Right atrium auricular region (tissue), 2 donors: ENCODE data around the gene GPC6. TPM values are rescaled to one million over a fixed set of nuclear protein-coding genes. Genes with fewer than 3 reads are reported as not detected.

ENCODE experiments used
- DNase-seq: peaks from one replicate; pipeline ENCODE4 v3.0.0-alpha.2; 2019; ENCODE audit warnings: low spot score
- H3K27ac ChIP-seq, 2 donors: fragments of 200-600 bp; sonication (generic); 1 replicate in 1 of 2; 2 replicates in 1 of 2; pipeline ENCODE4 v1.5.1; 2016 to 2019
- H3K27me3 ChIP-seq, 2 donors: fragments of 200-600 bp; sonication (generic); one replicate each; pipeline versions ENCODE4 v1.5.1 to v1.6.0; 2017 to 2019
- H3K36me3 ChIP-seq: fragments of 200-600 bp; sonication (generic); one replicate; pipeline ENCODE4 v1.5.1; 2016
- H3K4me1 ChIP-seq, 2 donors: fragments of 200-600 bp; sonication (generic); one replicate each; pipeline versions ENCODE4 v1.5.1 to v1.6.0; 2017 to 2019
- H3K4me3 ChIP-seq, 2 donors: fragments of 200-600 bp; sonication (generic); 1 replicate in 1 of 2; 2 replicates in 1 of 2; pipeline ENCODE4 v1.5.1; 2017 to 2019; ENCODE audit warnings: mild to moderate bottlenecking in 1 of 2, moderate library complexity in 1 of 2
- H3K9me3 ChIP-seq, 2 donors: fragments of 200-600 bp; sonication (generic); one replicate each; pipeline ENCODE4 v1.5.1; 2019
- CTCF ChIP-seq, 2 donors: fragments of 200-600 bp; sonication (generic); IDR thresholded peaks; one replicate each; pipeline ENCODE4 v1.5.1; 2019; ENCODE audit warnings: antibody characterized with exemption in 2 of 2
- total RNA-seq, 2 donors: library from RNA; depleted of rRNA; stranded (reverse); fragments of >200 nt; gene quantifications; one replicate each; pipeline ENCODE4 v1.1.0, GENCODE V29; 2016

GPC6 gene
- total RNA-seq, 2 donors from 2014 or later, result 1.3 to 3.8 TPM

DNA sequence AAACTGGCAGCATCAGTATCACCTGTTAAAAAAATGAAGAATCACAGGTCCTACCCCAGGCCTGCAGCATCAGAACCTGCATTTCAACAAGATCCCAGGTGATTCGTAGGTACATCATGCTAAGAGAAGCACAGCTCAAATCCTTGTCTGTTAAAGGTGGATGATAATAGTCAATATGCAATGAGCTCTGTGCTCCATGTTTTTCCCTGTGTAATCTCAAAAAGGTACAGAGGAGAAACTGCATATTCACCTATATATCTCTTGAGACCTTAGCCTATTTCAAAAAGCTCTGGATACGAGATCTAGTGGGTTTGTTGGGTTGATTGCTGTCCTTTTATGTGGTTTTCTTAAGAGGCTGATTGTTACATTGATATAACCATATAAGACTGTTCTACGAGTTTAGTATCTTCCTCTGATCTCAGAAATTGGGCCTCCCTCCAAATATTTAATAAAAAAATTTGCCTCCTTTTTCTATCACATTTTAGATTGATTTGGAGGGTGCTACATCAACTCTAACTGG, 1104.0 kb downstream of the GPC6 start:
- H3K9me3 ChIP-seq, result no peaks in the 10 kb centered on the region
- peaks cover 0 to 18% of the 10 kb centered on the region in 2 donors for H3K4me1 ChIP-seq
- H3K27me3 ChIP-seq, result no peaks in the 10 kb centered on the region
- no peak for DNase-seq
- TF ChIP-seq CTCF (IDR thresholded peaks at IDR 0.05), result no peak
- no peak overlapping the region for H3K27ac ChIP-seq
- no peaks in the 10 kb centered on the region for H3K36me3 ChIP-seq
- no peak overlapping the region for H3K4me3 ChIP-seq

- no peak for TF ChIP-seq CTCF (IDR thresholded peaks at IDR 0.05)
- Histone ChIP-seq H3K4me1 (peaks cover 0 to 18% of the 10 kb centered on the region in 2 donors), H3K9me3 (no peaks in the 10 kb centered on the region), H3K27me3 (no peaks in the 10 kb centered on the region), H3K4me3 (no peak overlapping the region), H3K27ac (no peak overlapping the region), H3K36me3 (no peaks in the 10 kb centered on the region)
- no peak for DNase-seq
Observed at GRCh38 chr13:94331281-94331680, 1104.7 kb downstream of the GPC6 start.

DNA sequence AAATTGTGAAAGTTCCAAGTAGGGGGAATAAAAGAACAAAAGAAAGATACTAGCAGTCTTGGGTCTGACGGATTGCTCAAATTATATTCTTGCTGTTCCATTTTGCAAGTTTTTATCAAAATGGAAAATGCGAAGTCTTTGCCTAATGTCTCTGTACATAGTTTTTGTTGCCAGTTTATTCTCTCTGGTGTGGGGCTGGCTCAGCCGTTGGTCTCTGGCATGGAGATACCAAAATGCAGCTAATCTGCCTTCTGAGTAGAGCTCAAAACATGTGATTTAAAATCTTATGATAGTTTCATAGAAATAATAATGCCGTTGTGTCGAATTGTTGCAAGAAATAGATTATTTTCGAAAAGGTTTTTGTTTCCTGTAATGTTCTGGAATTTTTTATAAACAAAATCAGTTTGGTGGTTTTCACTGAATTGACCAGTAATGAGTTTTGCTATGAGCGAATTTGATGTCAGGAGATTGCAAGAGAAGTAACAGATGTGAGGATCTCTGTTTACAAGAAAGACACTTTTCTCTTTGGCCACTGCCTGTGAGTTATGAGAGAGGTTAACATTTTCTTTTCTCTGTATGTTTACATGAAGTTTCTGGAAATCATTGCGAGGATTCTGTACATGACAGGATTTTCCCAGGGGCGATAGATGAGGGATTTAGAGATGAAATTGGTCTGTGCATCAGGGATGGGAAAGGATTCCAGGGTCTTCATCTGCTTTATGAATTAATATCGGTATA, 1105.9 kb downstream of the GPC6 start:
- Histone ChIP-seq H3K9me3 (no peaks in the 10 kb centered on the region), H3K27me3 (no peaks in the 10 kb centered on the region), H3K4me1 (peaks cover 0 to 18% of the 10 kb centered on the region in 2 donors), H3K36me3 (no peaks in the 10 kb centered on the region), H3K27ac (peak overlapping the region in 1 of 2 donors; percentile 0), H3K4me3 (no peak overlapping the region)
- no peak for DNase-seq
- no peak for TF ChIP-seq CTCF (IDR thresholded peaks at IDR 0.05)

- H3K4me3 ChIP-seq, result no peak overlapping the region
- H3K4me1 ChIP-seq, result peaks cover 0 to 18% of the 10 kb centered on the region in 2 donors
- H3K27ac ChIP-seq, result no peak overlapping the region
- no peaks in the 10 kb centered on the region for H3K36me3 ChIP-seq
- no peak for DNase-seq
- no peaks in the 10 kb centered on the region for H3K9me3 ChIP-seq
- TF ChIP-seq CTCF (IDR thresholded peaks at IDR 0.05), result no peak
- H3K27me3 ChIP-seq, result no peaks in the 10 kb centered on the region
Observed at GRCh38 chr13:94333131-94333820, 1106.7 kb downstream of the GPC6 start.

GRCh38 chr13:94335761-94336526, 1109.3 kb downstream of the GPC6 start:
- H3K27me3 ChIP-seq, result no peaks in the 10 kb centered on the region
- no peak for TF ChIP-seq CTCF (IDR thresholded peaks at IDR 0.05)
- H3K36me3 ChIP-seq, result no peaks in the 10 kb centered on the region
- H3K9me3 ChIP-seq, result no peaks in the 10 kb centered on the region
- DNase-seq, result no peak
- no peaks in the 10 kb centered on the region for H3K4me1 ChIP-seq
- no peak overlapping the region for H3K4me3 ChIP-seq
- no peak overlapping the region for H3K27ac ChIP-seq
